ENCODE measurements around the gene RECQL5. TPM values are rescaled to one million over a fixed set of nuclear protein-coding genes. Genes with fewer than 3 reads are reported as not detected.

Gene RECQL5
- total RNA-seq, 1 experiment from 2014 or later: 40.0 TPM

DNA sequence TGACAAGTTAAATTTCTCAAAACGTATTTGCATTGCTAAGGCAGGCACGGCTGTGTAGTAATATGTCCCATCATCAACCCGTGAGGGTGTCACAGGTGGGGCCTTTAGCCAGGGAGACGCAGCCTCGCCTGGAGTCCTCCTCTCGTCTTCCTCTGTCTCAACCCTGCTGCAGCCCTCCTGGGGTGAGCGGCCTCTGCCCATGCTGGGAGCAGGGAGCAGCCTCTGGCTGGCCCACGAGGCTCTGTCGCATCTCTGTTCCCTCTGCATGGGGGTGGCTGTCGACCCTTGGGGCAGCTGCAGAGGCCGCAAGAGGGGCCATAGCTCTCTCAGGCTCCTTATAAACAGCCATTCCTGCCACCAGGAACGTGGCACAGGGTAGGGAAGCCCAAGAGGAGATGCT is 34.5 kb downstream of the RECQL5 start:
- H4K20me1 ChIP-seq (ENCODE audit: control insufficient read depth, insufficient read depth, insufficient read length): no peaks in the 10 kb centered on the region
- H3K23ac ChIP-seq (ENCODE audit: insufficient read length, low read depth, low read length): no peak overlapping the region
- H3K18ac ChIP-seq (ENCODE audit: insufficient read length, low read depth, low read length): no peak overlapping the region
- H2AFZ ChIP-seq (ENCODE audit: low read length): no peak overlapping the region
- DNase-seq: no peak
- no peaks in the 10 kb centered on the region for H3K23me2 ChIP-seq (ENCODE audit: insufficient read length, low read depth, low read length, poor library complexity, severe bottlenecking)
- H3K4me2 ChIP-seq (ENCODE audit: insufficient read depth, insufficient read length, low read length): no peak overlapping the region
- Mint-ChIP-seq H3K9me3 (no peaks in the 10 kb centered on the region), H3K27ac (no peak overlapping the region; a peak in 1 of 7 replicates), H3K27me3 (ENCODE audit: low read depth) (no peaks in the 10 kb centered on the region), H3K4me3 (no peak overlapping the region), H3K36me3 (ENCODE audit: insufficient read depth in 1 of 3, low read depth in 3 of 3) (peaks cover 0 to 8% (median under 1%) of the 10 kb centered on the region in 3 experiments; a peak in 4 of 7 replicates), H3K4me1 (peaks cover 16 to 24% of the 10 kb centered on the region in 2 experiments)
- no peak overlapping the region for H2BK15ac ChIP-seq (ENCODE audit: low read depth, low read length)
- no peak overlapping the region for H2BK12ac ChIP-seq (ENCODE audit: insufficient read length, low read depth, low read length)
- H2BK5ac ChIP-seq (ENCODE audit: insufficient read length, low read length): no peak overlapping the region
- no peak overlapping the region for H4K91ac ChIP-seq (ENCODE audit: insufficient read length, low read depth, low read length)
- no peak overlapping the region for H3K9ac ChIP-seq (ENCODE audit: extremely low read depth, insufficient read length, low read length)
- H3K56ac ChIP-seq (ENCODE audit: insufficient read length, low read depth, low read length): no peak overlapping the region
- no peak overlapping the region for H3K27ac ChIP-seq (ENCODE audit: insufficient read length, low read depth, low read length)
- no peaks in the 10 kb centered on the region for H3K9me3 ChIP-seq (ENCODE audit: control insufficient read depth, low read depth, low read length)
- H4K8ac ChIP-seq (replicated peaks; ENCODE audit: insufficient read length, low read depth, low read length): no peak overlapping the region
- H3T11ph ChIP-seq (ENCODE audit: low read length): no peak overlapping the region
- H3K14ac ChIP-seq (ENCODE audit: insufficient read depth, low read length): no peak overlapping the region
- TF ChIP-seq, protein P1, sequence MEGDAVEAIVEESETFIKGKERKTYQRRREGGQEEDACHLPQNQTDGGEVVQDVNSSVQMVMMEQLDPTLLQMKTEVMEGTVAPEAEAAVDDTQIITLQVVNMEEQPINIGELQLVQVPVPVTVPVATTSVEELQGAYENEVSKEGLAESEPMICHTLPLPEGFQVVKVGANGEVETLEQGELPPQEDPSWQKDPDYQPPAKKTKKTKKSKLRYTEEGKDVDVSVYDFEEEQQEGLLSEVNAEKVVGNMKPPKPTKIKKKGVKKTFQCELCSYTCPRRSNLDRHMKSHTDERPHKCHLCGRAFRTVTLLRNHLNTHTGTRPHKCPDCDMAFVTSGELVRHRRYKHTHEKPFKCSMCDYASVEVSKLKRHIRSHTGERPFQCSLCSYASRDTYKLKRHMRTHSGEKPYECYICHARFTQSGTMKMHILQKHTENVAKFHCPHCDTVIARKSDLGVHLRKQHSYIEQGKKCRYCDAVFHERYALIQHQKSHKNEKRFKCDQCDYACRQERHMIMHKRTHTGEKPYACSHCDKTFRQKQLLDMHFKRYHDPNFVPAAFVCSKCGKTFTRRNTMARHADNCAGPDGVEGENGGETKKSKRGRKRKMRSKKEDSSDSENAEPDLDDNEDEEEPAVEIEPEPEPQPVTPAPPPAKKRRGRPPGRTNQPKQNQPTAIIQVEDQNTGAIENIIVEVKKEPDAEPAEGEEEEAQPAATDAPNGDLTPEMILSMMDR (conservative IDR thresholded peaks at IDR 0.05): no peak
- no peak overlapping the region for H3K4ac ChIP-seq (ENCODE audit: low read depth, low read length)
- H3K4me1 ChIP-seq (ENCODE audit: insufficient read depth, low read length): no peaks in the 10 kb centered on the region; the same call in 1 of the 2 replicates
- no peak overlapping the region for H2AK5ac ChIP-seq (ENCODE audit: insufficient read length, low read length)
- WGBS (ENCODE audit: extremely low coverage, insufficient read length, low lambda C conversion rate): no CpG with 5 or more reads among the region's 12 CpGs
- no peak overlapping the region for H2BK120ac ChIP-seq (ENCODE audit: low read depth, low read length, poor library complexity, severe bottlenecking)
- no peak overlapping the region for H4K5ac ChIP-seq (ENCODE audit: insufficient read length, low read depth, low read length)
- no peaks in the 10 kb centered on the region for H3K79me1 ChIP-seq (ENCODE audit: insufficient read depth, low read depth, low read length, poor library complexity, severe bottlenecking)
- no peaks in the 10 kb centered on the region for H3K27me3 ChIP-seq (ENCODE audit: insufficient read depth, low read length)
- no peak overlapping the region for H2BK20ac ChIP-seq (ENCODE audit: low read depth, low read length, poor library complexity, severe bottlenecking)
- no peaks in the 10 kb centered on the region for H3K79me2 ChIP-seq (ENCODE audit: insufficient read depth, low read length)

Measured in H9 (cell line).